GM12875 (cell line): ENCODE results near the gene TSHZ2.

Experiments
- H3K4me3 ChIP-seq: one replicate; pipeline ENCODE4 v1.5.1; 2011; ENCODE audit warnings: low read depth, low read length, control low read depth
- CTCF ChIP-seq: IDR thresholded peaks from 2 replicates; pipeline ENCODE4 v1.5.1; 2011; ENCODE audit warnings: low read depth, mild to moderate bottlenecking, control low read depth, inconsistent platforms, low read length, moderate library complexity, borderline replicate concordance; ENCODE audit not compliant: insufficient read depth

The TSHZ2 gene

GRCh38 chr20:53070706-53071392, 98.7 kb downstream of the TSHZ2 start:
- no peak overlapping the region for H3K4me3 ChIP-seq
- TF ChIP-seq CTCF = no peak

GRCh38 chr20:53071833-53072232, 99.7 kb downstream of the TSHZ2 start:
- TF ChIP-seq CTCF = no peak
- H3K4me3 ChIP-seq = no peak overlapping the region

GRCh38 chr20:53072923-53073579, 100.9 kb downstream of the TSHZ2 start:
- no peak overlapping the region for H3K4me3 ChIP-seq
- no peak for TF ChIP-seq CTCF

- no peak for TF ChIP-seq CTCF
These were observed 101.7 kb downstream of the TSHZ2 start for GRCh38 chr20:53073636-53074415.

GRCh38 chr20:53074811-53075314, 102.7 kb downstream of the TSHZ2 start:
- TF ChIP-seq CTCF = no peak

More at GRCh38 chr20:53073636-53074415, 101.7 kb downstream of the TSHZ2 start:
- H3K4me3 ChIP-seq = no peak overlapping the region

GRCh38 chr20:53076668-53077067, 104.5 kb downstream of the TSHZ2 start:
- no peak overlapping the region for H3K4me3 ChIP-seq
- no peak for TF ChIP-seq CTCF

More at GRCh38 chr20:53074811-53075314, 102.7 kb downstream of the TSHZ2 start:
- no peak overlapping the region for H3K4me3 ChIP-seq
